ENCODE results near the gene CTDP1. TPM values are rescaled to one million over a fixed set of nuclear protein-coding genes. Genes with fewer than 3 reads are reported as not detected.

CTDP1 gene
- total RNA-seq, 3 donors from 2014 or later, result 28.6 to 37.4 (median 30.1) TPM

GRCh38 chr18:79643054-79643984 is 36.3 kb upstream of the CTDP1 start:
- Histone ChIP-seq H3K4me1 (ENCODE audit: low read depth) (no peaks in the 10 kb centered on the region), H3K4me3 (no peak overlapping the region), H3K9me3 (no peaks in the 10 kb centered on the region), H3K36me3 (ENCODE audit: low read depth) (no peaks in the 10 kb centered on the region)
- intact Hi-C loops (cut with DNase I, micrococcal nuclease), result loop anchor here (5.0 to 10.0 kb wide), 3 partner anchors 109 to 266 kb away; no protein-coding TSS in a partner anchor
- TF ChIP-seq CTCF (IDR thresholded peaks at IDR 0.05), result no peak
- ATAC-seq (peak; percentile 29), DNase-seq (no peak)

- ATAC-seq, result peak; percentile 90
- Histone ChIP-seq H3K4me3 (no peak overlapping the region), H3K9me3 (no peaks in the 10 kb centered on the region), H3K4me1 (ENCODE audit: low read depth) (no peaks in the 10 kb centered on the region), H3K36me3 (ENCODE audit: low read depth) (no peaks in the 10 kb centered on the region)
- TF ChIP-seq CTCF (IDR thresholded peaks at IDR 0.05), result peak; percentile 88
- intact Hi-C loops (cut with DNase I, micrococcal nuclease), result loop anchor here (5.0 to 10.0 kb wide), 3 partner anchors 109 to 267 kb away; no protein-coding TSS in a partner anchor
- peak in 2 of 3 donors; percentile 50 to 71 for DNase-seq
Observed at GRCh38 chr18:79644006-79644665, 35.5 kb upstream of the CTDP1 start.

GRCh38 chr18:79644666-79645057 is 34.9 kb upstream of the CTDP1 start:
- no peaks in the 10 kb centered on the region for H3K9me3 ChIP-seq
- TF ChIP-seq CTCF (IDR thresholded peaks at IDR 0.05), result no peak
- no peak overlapping the region for H3K4me3 ChIP-seq
- no peaks in the 10 kb centered on the region for H3K36me3 ChIP-seq (ENCODE audit: low read depth)
- ATAC-seq, result no peak
- intact Hi-C loops (cut with DNase I, micrococcal nuclease), result loop anchor here (5.0 to 10.0 kb wide), 3 partner anchors 110 to 267 kb away; no protein-coding TSS in a partner anchor
- no peaks in the 10 kb centered on the region for H3K4me1 ChIP-seq (ENCODE audit: low read depth)
- DNase-seq, result no peak

- H3K9me3 ChIP-seq, result no peaks in the 10 kb centered on the region
- DNase-seq, result no peak
- no peaks in the 10 kb centered on the region for H3K4me1 ChIP-seq (ENCODE audit: low read depth)
- H3K36me3 ChIP-seq (ENCODE audit: low read depth), result no peaks in the 10 kb centered on the region
- no peak overlapping the region for H3K4me3 ChIP-seq
- ATAC-seq, result no peak
- TF ChIP-seq CTCF (IDR thresholded peaks at IDR 0.05), result no peak
- intact Hi-C loops (cut with DNase I, micrococcal nuclease), result loop anchor here in 1 of 2 donors (10.0 kb wide), 1 partner anchor 111 kb away; no protein-coding TSS in a partner anchor
Observed at GRCh38 chr18:79645291-79645983, 34.2 kb upstream of the CTDP1 start.

GRCh38 chr18:79647307-79647706 is 32.3 kb upstream of the CTDP1 start:
- ATAC-seq, result no peak
- no peaks in the 10 kb centered on the region for H3K4me1 ChIP-seq (ENCODE audit: low read depth)
- intact Hi-C loops (cut with DNase I, micrococcal nuclease), result loop anchor here in 1 of 2 donors (10.0 kb wide), 1 partner anchor 113 kb away; no protein-coding TSS in a partner anchor

More at GRCh38 chr18:79647307-79647706, 32.3 kb upstream of the CTDP1 start:
- no peak overlapping the region for H3K4me3 ChIP-seq
- DNase-seq, result no peak
- no peak for TF ChIP-seq CTCF (IDR thresholded peaks at IDR 0.05)
- no peaks in the 10 kb centered on the region for H3K9me3 ChIP-seq
- no peaks in the 10 kb centered on the region for H3K36me3 ChIP-seq (ENCODE audit: low read depth)

Measured in mucosa of descending colon (tissue), 3 donors.